ENCODE results near the gene RFWD3.

RFWD3 gene

GRCh38 chr16:74650966-74651567, 15.6 kb downstream of the RFWD3 start:
- POLR2A ChIA-PET: interaction anchor here (1.4 kb wide), 1 partner anchor 16 kb away, joined by 4 read pairs; the partner anchor contains the start of gene RFWD3
- CTCF ChIA-PET: interaction anchor here (0.6 to 1.3 kb wide), 5 partner anchors 13 to 212 kb away, joined by 3 to 4 read pairs (median 3); no protein-coding TSS in a partner anchor
- DNase-seq (ENCODE audit: extremely low spot score): no peak
- TF ChIP-seq FOXA1 (IDR thresholded peaks at IDR 0.05): no peak
- no peak for TF ChIP-seq FOXK2 (IDR thresholded peaks at IDR 0.05)
- TF ChIP-seq HDGF (IDR thresholded peaks at IDR 0.05; ENCODE audit: borderline replicate concordance): no peak
- TF ChIP-seq ZNF384 (IDR thresholded peaks at IDR 0.05): no peak
- TF ChIP-seq L3MBTL2 (conservative IDR thresholded peaks at IDR 0.05): no peak
- TF ChIP-seq FOXM1 (IDR thresholded peaks at IDR 0.05; ENCODE audit: borderline replicate concordance): no peak
- TF ChIP-seq SUZ12 (IDR thresholded peaks at IDR 0.05): no peak
- no peak for TF ChIP-seq BHLHE40 (IDR thresholded peaks at IDR 0.05; ENCODE audit: borderline replicate concordance)
- no peak for TF ChIP-seq LEF1 (IDR thresholded peaks at IDR 0.05; ENCODE audit: borderline replicate concordance)
- no peak for TF ChIP-seq CTBP1 (IDR thresholded peaks at IDR 0.05; ENCODE audit: borderline replicate concordance)
- TF ChIP-seq TARDBP (IDR thresholded peaks at IDR 0.05): no peak

- TF ChIP-seq BHLHE40 (IDR thresholded peaks at IDR 0.05; ENCODE audit: borderline replicate concordance) (no peak), ELF4 (IDR thresholded peaks at IDR 0.05) (no peak)
- ChIA-PET CTCF (no interaction called here), POLR2A (no interaction called here)
- DNase-seq (ENCODE audit: extremely low spot score): no peak
Measured at GRCh38 chr16:74649839-74650504, 16.7 kb downstream of the RFWD3 start.

DNA sequence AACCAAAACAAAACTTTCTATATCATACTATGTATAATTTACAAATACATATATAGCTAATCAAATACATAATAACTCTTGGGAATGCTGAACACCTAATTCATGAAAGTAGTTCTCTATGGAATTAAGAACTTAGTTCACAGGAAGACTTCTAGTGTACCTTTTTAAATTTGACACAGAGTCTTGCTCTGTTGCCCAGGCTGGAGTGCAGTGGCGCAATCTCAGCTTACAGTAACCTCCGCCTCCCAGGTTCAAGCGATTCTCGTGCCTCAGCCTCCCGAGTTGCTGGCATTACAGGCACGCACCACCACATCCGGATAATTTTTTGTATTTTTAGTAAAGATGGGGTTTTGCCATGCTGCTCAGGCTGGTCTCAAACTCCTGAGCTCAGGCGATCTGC, 24.7 kb downstream of the RFWD3 start:
- no peak for DNase-seq (ENCODE audit: extremely low spot score)
- TF ChIP-seq ARNT (IDR thresholded peaks at IDR 0.05) (no peak), ZNF384 (IDR thresholded peaks at IDR 0.05) (no peak), CTBP1 (IDR thresholded peaks at IDR 0.05; ENCODE audit: borderline replicate concordance) (no peak), PKNOX1 (IDR thresholded peaks at IDR 0.05) (no peak), FOXK2 (IDR thresholded peaks at IDR 0.05) (no peak), HDGF (IDR thresholded peaks at IDR 0.05; ENCODE audit: borderline replicate concordance) (no peak), FOXM1 (IDR thresholded peaks at IDR 0.05; ENCODE audit: borderline replicate concordance) (no peak), NFRKB (IDR thresholded peaks at IDR 0.05) (no peak), L3MBTL2 (conservative IDR thresholded peaks at IDR 0.05) (no peak), SUZ12 (IDR thresholded peaks at IDR 0.05) (no peak), ELF4 (IDR thresholded peaks at IDR 0.05) (no peak)
- POLR2A ChIA-PET: no interaction called here
- CTCF ChIA-PET: no interaction called here

DNA sequence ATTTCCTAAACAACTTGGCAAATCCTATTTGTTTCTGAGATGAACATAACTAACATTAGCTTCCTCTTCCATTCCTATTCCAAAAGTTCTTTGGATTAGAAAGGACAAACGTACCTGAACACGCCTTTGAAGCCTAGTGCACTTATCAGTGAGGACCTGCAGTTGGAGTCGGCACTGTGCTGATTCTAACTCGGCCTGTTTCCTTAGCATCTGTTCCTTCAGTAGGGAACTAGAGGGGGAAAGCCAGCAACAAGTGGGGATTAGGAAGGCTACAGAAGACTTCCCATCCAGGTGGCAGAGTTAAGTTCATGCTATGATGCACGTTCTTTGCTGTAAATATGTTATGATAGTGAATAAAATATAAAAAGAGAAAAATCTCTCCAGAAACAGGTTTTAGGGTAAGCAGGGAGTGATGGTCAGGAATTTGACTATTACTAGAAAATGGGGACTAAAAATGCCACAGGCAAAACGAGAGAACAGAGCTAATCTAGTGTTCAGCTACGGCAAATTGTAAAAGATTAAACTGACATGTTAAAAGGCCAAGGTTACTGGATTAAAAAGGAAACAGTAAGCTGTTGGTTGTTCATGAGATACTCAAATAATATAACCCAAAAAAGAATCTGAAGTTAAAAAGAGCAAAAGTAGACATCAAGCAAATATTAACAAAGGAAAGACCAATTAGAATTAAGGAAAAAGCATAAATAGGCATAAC, 28.8 kb downstream of the RFWD3 start:
- POLR2A ChIA-PET: no interaction called here
- TF ChIP-seq FOXA1 (IDR thresholded peaks at IDR 0.05): no peak
- TF ChIP-seq CTBP1 (IDR thresholded peaks at IDR 0.05; ENCODE audit: borderline replicate concordance): no peak
- no peak for TF ChIP-seq L3MBTL2 (conservative IDR thresholded peaks at IDR 0.05)
- TF ChIP-seq NFRKB (IDR thresholded peaks at IDR 0.05): no peak
- TF ChIP-seq SP1 (IDR thresholded peaks at IDR 0.05): no peak
- TF ChIP-seq BHLHE40 (IDR thresholded peaks at IDR 0.05; ENCODE audit: borderline replicate concordance): no peak
- TF ChIP-seq ZNF384 (IDR thresholded peaks at IDR 0.05): no peak
- TF ChIP-seq ELF4 (IDR thresholded peaks at IDR 0.05): no peak
- TF ChIP-seq PKNOX1 (IDR thresholded peaks at IDR 0.05): no peak
- no peak for TF ChIP-seq LEF1 (IDR thresholded peaks at IDR 0.05; ENCODE audit: borderline replicate concordance)
- TF ChIP-seq HDGF (IDR thresholded peaks at IDR 0.05; ENCODE audit: borderline replicate concordance): no peak
- no peak for TF ChIP-seq FOXM1 (IDR thresholded peaks at IDR 0.05; ENCODE audit: borderline replicate concordance)
- no peak for TF ChIP-seq SUZ12 (IDR thresholded peaks at IDR 0.05)
- no peak for TF ChIP-seq TARDBP (IDR thresholded peaks at IDR 0.05)
- no peak for TF ChIP-seq ARNT (IDR thresholded peaks at IDR 0.05)
- DNase-seq (ENCODE audit: extremely low spot score): no peak
- CTCF ChIA-PET: no interaction called here

- ChIA-PET CTCF (interaction anchor here (0.8 kb wide), 1 partner anchor 16 kb away, joined by 3 read pairs; no protein-coding TSS in a partner anchor), POLR2A (no interaction called here)
- TF ChIP-seq NFRKB (IDR thresholded peaks at IDR 0.05): no peak
- no peak for TF ChIP-seq FOXM1 (IDR thresholded peaks at IDR 0.05; ENCODE audit: borderline replicate concordance)
- TF ChIP-seq PKNOX1 (IDR thresholded peaks at IDR 0.05): no peak
- no peak for TF ChIP-seq CTBP1 (IDR thresholded peaks at IDR 0.05; ENCODE audit: borderline replicate concordance)
- no peak for TF ChIP-seq LEF1 (IDR thresholded peaks at IDR 0.05; ENCODE audit: borderline replicate concordance)
- TF ChIP-seq BHLHE40 (IDR thresholded peaks at IDR 0.05; ENCODE audit: borderline replicate concordance): no peak
- no peak for TF ChIP-seq ARNT (IDR thresholded peaks at IDR 0.05)
- no peak for TF ChIP-seq SUZ12 (IDR thresholded peaks at IDR 0.05)
- no peak for TF ChIP-seq TARDBP (IDR thresholded peaks at IDR 0.05)
- no peak for TF ChIP-seq ZNF384 (IDR thresholded peaks at IDR 0.05)
- TF ChIP-seq ELF4 (IDR thresholded peaks at IDR 0.05): no peak
- TF ChIP-seq HDGF (IDR thresholded peaks at IDR 0.05; ENCODE audit: borderline replicate concordance): no peak
- no peak for TF ChIP-seq SP1 (IDR thresholded peaks at IDR 0.05)
- no peak for TF ChIP-seq FOXA1 (IDR thresholded peaks at IDR 0.05)
- TF ChIP-seq L3MBTL2 (conservative IDR thresholded peaks at IDR 0.05): no peak
- no peak for TF ChIP-seq FOXK2 (IDR thresholded peaks at IDR 0.05)
- DNase-seq (ENCODE audit: extremely low spot score): no peak
Measured at GRCh38 chr16:74635303-74635702, 31.4 kb downstream of the RFWD3 start.

All from HEK293T (cell line).